22Rv1 (cell line): ENCODE results near the gene RTTN.

Experiments used
- CTCF ChIP-seq: fragments of 450-650 bp; IDR thresholded peaks from 2 replicates; pipeline ENCODE4 v1.5.1; 2017; ENCODE audit warnings: mild to moderate bottlenecking
- ZFX ChIP-seq: fragments of 450-650 bp; IDR thresholded peaks from 2 replicates; pipeline ENCODE4 v1.6.1; 2017; ENCODE audit warnings: antibody characterized with exemption, borderline replicate concordance

- TF ChIP-seq CTCF (no peak), ZFX (no peak)
Measured at GRCh38 chr18:70151614-70152013, 53.9 kb downstream of the RTTN start.
